SIG-M5 (cell line): Measurements from ENCODE around the gene UBL4A.

Experiments
- DNase-seq: peaks from one replicate; lab custom pipeline; 2025; lab: John Stamatoyannopoulos, UW

UBL4A gene

DNA sequence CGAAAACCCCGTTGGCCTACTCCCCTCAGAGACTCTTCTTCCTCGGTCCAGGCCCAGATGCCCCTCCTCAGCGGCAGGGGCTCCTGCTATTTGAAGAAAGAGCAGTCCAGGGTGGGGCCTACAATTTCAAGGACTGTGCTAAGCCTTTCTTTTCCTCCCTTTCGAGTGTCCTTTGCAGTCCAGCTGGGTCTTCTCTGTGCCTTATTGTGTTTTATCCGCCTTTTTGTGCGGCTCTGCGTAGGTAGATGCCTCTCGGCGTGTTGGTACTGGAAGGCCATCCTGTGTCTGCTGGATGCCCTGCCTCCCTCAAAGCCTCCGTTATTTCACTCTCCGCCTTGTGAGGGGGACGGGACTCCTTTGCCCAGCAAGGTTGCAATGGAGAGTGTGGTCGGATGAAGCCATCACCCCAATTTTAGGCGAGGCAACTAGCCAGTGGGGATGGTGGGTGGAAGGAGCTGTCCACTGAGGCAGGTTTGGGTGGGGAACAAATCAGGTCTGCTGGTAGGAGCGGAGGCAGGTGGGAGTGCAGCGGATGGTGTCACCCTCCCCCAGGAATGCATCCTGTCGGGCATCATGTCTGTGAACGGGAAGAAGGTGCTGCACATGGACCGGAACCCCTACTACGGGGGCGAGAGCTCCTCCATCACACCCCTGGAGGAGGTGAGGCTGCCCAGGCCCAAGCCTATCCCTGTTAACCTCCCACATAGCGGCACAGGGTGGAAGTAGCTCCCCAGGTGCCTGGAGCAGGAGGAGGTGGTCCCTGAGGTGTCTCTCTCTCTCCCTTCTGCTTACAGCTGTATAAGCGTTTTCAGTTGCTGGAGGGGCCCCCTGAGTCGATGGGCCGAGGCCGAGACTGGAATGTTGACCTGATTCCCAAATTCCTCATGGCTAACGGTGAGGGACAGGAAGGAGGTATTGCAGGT is 48.2 kb downstream of the UBL4A start:
- no peak for DNase-seq

DNA sequence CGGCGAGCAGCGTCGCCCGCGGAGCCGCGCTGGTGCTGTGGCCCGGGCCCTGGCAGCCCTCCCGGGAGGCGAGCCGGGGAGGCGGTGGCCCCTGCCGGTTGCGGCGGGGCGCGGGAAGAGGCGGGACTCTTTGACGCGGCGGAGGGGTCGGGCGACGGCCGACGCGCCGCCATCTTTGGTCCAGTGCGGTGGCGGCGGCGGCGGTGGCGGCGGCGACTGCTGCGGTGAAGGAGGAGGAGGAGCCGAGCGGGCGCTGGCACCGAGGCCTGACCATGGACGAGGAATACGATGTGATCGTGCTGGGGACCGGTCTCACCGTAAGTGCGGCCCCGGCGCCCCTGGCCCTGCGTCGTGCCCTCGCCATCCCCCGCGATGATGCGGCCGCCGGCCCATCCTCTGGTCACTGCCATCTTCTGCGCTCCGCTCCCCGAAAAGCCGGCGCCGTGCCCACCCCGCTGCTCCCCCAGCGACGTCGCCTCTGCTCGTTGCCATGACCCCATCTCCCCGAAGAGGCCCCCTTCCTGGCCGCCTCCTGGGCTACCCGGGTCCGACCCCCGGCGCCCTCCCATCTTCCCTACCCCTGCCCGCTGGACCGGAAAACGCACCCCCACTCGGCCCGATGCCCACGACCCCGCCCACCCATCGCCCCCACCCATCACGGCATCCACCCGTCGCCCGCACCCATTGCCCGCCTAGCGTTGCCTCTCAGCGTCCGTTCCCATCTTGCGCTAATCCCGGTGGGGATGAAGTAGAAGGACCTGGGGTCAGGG is 49.2 kb downstream of the UBL4A start, which contains the start of gene GDI1:
Gene GDI1 (plus strand): TSS at position 172 of the 770 bp plus-strand sequence. CDS start 101 bp downstream, at position 273.
- DNase-seq: no peak

DNA sequence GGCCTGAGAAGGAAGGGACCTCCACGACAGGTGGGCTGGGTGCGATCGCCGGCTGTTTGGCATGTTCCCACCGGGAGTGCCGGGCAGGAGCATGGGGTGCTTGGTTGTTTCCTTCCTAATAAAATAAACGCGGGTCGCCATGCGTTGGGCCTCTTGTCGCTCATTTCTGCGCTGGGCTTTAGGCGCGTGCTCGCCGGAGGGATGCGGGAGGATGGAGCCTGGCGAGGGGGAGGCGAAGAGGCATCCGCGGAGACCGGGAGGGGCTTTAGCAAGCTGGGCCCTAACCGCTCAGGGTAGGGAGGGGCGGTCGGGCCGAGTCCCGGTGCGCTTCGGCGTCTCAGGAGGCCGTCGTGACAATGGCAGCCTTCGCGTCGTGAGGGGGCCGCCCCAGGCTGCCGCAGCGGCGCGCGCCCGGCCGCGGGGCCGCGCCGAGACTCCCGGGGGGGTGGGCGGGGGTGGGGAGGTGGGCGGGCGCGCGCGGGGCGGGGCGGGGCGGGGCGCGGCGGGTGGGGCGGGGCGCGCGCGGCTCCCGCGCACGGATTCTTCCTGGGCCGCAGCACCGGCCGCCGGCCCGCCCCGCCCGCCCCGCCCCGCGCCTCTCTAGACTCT is 49.9 kb downstream of the UBL4A start:
- DNase-seq: no peak

DNA sequence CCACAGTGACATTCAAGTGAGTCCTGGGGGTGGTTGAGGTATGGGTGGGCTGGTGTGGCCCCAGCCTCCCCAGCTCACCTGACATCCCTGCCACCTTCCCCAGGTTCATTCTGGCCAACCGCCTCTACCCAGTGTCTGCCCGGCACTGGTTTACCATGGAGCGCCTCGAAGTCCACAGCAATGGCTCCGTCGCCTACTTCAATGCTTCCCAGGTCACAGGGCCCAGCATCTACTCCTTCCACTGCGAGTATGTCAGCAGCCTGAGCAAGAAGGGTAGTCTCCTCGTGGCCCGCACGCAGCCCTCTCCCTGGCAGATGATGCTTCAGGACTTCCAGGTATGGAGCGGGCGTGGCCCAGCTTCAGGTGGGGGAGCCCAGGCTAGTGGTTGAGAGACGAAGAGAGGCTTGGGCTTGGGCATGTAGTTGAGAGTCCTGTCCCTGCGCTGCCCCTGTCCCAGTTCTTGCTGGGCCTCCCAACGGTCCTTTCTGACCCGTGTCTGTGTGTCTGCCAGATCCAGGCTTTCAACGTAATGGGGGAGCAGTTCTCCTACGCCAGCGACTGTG is 51.2 kb downstream of the UBL4A start:
- DNase-seq: no peak

DNA sequence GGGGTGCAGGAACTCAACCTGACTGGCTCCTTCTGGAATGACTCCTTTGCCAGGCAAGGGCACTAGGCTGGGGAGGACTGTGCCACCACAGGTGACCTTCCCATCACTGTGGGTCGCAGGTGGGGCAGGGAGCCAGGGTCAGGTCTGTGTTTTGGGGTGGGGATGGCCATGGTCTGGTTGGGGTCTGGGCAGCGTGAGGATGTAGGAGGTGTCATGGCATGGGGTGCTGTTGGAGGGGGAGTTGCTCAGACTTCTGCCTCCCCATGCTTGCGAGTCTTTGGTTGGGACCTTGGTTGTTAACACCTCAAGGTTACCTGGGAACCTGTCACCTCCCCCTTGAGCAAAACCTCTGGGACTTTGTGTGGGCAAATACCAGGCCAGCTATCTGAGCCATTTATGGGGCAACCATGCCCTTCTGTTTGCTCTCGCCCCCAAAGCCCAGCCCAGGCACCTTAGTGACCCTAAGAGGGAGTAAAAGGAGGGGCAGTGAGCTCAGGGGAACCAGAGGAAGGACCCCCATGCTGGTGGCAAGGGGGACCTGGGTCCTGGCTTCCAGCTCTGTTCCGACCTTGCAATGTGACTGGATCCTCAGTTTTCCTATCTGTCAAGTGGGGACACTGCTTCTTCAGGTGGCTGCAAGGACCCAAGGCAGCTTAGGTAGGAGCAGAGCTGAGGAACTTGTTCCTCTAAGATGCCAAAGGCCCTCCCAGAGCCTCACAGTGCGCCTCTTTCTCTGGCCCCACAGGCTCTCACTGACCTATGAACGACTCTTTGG is 51.8 kb downstream of the UBL4A start:
- DNase-seq: no peak
